GM19193 (cell line): Measurements from ENCODE around the gene AGAP1.

Source experiments
- POLR2A ChIP-seq: IDR thresholded peaks from 4 replicates; pipeline ENCODE4 v1.6.1; 2011; ENCODE audit not compliant: insufficient read depth, insufficient read length; ENCODE audit errors: extremely low read depth

AGAP1 gene

DNA sequence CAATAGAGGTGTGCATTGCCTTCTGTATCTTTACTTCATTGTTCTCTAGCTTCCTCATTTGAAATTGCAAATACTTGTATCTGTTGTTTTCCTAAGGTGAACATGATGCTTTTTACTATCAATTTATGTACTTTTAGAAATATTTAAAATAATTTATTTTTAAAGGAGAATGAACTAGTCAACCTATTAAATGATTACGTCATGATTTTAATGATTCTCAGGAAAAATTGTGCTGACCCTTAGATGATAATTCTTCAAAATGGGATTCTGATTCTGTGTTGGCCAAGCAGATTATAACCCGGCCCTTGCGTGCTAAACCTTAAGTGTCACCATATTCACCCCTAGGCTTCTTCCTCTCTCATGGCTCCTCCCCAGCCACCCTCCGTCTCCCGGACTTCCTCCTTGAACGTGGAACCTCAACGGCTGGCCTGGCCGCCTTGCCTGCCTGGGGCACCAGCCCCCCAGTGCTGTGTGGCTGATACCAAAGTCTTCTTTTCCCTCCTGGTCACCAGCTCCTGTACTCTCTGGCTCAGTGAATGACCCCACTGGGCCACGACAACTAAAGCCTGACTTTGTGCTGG, 382.3 kb downstream of the AGAP1 start:
- no peak for TF ChIP-seq POLR2A

DNA sequence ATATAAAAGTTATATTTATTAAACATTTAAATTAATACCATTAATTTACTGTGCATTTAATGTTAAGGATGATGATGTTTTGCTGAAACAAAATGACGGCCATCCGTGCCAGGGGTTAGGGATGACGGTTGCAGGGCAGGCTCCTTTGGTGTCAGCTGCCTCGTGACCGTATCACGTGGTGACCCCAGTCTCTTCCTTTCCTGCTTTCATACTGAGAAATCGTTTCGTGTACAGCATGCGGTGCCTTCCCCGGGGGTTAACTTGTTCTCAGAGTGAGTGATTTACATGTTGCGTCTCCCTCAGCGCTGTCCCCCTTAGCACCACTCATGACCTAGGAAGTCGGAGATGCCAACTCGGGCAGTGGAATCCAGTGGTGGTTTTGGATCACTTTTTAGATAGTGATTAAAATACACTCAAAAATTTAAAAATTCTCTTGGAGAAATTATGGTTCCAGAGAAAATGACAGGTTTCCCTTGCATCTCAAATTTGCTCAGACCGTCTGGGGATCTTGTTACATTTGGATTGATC, 383.5 kb downstream of the AGAP1 start:
- TF ChIP-seq POLR2A: no peak

DNA sequence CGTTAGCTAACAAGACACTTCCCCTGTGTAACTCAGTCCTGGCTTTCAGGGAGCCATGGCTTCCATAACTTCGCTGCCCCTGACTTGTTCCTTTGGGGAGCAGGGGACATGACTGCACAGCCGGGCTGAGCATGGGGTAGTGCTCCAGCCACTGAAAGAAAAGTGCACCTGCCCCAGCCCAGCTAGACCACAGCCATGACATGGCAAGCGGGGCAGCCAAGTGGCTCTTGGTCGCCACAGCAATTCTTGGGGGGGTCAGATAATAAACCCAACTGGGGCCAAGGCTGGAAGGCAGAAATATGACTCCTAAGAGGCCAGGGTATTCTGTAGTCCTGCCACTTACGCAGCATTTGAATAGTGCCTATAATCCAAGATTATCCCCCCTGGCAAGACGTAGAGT, 385.3 kb downstream of the AGAP1 start:
- no peak for TF ChIP-seq POLR2A

DNA sequence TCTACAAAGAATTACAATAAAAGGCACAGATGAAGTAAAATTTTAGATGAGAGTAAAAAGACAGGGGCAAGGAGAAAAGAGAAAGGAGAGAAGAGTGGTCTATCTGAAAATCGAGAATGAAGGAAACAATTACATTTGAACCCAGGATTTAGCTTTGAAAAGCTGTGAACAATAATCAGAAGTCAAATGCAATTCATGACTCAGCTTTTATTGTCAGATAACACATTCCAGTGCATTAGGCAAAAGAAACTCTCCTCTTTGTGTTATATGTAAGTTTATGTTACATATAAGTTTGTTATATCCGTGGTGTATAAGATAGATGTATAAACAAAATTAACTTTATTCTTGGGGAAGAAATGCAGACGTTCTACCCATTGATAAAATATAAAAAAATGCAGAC, 389.8 kb downstream of the AGAP1 start:
- no peak for TF ChIP-seq POLR2A

DNA sequence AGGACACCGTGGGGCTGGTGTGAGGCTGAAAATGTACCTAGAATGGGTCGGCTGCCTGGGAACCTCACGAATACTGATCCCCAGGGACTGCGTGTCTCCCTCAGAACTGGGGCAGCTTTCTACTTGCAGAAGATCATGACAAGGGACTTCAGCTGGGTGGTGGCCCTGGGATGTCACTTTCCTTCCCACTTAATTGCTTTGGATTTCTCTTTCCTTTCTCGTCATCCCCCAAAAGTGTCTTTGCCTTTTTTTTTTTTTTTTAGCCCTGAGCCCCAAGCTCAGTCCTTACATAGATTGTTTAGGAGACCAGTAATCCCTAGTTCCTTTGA, 395.4 kb downstream of the AGAP1 start:
- no peak for TF ChIP-seq POLR2A

DNA sequence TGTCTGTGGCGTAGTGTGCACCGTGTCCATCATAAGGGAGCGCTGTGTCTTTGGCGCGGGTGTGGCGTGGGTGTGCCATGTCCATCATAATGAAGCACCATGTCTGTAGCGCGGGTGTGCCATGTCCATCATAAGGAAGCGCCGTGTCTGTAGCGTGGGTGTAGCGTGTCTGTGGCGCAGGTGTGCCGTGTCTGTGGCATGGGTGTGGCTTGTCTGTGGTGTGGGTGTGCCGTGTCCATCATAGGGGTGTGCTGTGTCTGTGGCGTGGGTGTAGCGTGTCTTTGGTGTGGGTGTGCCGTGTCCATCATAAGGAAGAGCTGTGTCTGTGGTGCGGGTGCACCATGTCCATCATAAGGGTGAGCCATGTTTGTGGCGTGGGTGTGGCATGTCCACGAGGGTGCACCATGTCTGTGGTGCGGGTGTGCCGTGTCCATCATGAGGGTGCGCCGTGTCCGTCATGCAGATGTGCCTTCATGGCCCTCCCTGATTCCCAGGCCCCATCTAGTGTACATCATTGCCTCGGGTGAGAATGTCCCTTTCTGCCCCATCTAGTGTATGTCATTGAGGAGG, 399.4 kb downstream of the AGAP1 start:
- TF ChIP-seq POLR2A: no peak

DNA sequence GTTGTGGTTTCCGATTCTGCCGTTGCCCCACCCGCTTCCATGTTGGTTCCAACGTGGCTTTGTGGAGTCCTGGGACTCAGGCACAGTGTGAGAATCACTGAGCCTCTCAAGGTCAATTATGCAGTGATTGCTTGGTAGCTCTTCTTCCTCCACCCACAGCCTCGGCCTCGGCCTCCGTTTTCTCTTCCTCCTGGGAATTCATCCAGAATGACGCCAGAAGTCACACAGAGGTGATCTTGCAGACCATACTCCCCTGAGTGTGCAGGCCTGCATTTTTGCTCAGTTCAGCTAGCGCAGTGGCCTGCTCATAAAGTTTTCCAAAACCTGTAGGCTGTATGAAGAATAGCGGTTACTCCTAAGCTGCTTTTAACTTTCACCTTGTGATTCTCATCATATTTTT, 401.0 kb downstream of the AGAP1 start:
- no peak for TF ChIP-seq POLR2A

DNA sequence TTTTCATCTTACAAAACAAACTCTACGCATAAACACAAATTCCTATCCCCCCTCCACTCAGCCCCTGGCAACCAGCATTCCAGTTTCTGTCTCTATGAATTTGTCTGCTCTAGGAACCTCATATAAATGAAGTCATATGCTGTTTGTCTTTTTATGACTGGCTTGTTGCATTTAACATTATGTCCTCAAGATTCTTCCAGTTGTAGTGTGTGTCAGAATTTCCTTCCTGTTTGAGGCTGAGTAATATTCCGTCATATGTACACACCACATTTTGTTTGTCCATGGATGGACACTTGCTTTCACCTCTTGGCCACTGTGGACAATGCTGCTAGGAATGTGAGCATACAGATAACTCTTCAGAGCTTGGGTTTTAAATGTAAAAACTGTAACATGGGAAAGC, 402.2 kb downstream of the AGAP1 start:
- no peak for TF ChIP-seq POLR2A

DNA sequence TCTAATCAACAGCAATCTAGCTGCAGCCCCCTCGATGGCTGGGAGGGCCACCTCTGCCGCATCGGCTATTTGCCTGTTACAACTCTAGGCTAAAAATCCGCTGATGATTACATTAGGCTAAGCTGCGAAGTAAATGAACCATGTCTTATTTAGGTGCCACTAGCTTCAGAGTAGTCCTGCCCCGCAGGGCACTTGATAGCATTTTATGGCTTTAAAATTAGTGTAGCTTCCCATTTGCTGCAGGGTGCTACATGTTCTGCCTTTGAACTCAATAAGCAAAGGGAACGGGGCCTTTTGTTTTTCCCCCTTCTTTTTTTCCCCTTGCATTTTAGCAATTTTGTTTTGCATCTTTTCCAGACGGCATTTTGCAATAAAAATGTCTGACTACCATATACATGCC, 404.1 kb downstream of the AGAP1 start:
- TF ChIP-seq POLR2A: no peak

DNA sequence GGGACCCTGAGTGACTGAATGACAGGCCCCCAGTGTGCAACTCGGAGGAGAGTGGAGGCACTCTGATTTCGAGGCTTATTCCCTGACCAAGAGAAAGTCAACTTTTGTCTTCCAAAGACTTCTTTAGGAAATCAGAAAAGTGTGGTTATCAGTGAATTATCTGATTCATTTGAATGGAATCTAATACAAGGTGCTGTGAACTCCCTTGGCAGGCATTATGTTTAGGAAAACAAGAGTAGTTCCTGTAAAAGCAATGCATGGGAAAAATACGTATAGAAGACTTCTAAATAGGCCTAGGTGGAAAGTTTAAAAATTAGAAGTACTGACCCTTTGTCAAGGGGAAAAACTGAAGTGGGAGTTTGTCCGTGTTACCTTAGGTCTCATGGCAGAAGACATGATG, 404.9 kb downstream of the AGAP1 start:
- no peak for TF ChIP-seq POLR2A

DNA sequence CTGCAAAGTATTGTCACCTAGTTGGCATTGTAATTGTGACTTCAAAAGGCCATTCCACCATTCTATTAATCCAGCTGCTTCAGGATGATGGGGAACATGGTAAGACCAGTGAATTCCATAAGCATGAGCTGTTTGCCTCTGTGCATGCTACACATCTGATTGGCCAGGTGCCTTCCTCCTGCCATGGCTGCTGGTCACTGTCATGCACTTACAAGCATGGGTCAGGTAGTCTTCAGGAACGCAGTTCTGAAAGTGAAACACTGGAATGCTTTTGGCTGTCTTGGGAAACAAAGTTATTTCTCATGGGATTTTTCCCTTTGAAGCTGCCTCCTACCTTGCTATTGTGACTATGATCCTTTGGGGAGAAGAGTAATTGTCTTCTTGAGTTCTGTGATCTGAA, 406.8 kb downstream of the AGAP1 start:
- no peak for TF ChIP-seq POLR2A

DNA sequence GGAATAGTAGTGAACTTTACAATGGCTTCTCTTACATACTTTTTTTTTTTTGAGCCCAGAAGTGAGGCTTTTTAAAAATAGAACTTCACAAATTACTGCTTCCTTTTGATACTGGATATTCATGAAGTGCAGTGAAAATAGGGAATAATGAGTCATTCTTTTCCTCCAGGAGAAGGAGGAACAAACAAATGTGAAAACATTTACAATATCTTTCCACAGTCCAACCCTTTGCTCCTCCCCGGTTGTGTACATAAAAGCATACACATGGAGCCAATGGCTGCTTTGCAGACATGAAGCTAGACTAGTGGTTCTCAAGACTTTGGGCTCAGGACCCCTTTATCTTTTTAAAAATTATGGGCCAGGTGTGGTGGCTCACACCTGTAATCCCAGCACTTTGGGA, 407.4 kb downstream of the AGAP1 start:
- TF ChIP-seq POLR2A: no peak

DNA sequence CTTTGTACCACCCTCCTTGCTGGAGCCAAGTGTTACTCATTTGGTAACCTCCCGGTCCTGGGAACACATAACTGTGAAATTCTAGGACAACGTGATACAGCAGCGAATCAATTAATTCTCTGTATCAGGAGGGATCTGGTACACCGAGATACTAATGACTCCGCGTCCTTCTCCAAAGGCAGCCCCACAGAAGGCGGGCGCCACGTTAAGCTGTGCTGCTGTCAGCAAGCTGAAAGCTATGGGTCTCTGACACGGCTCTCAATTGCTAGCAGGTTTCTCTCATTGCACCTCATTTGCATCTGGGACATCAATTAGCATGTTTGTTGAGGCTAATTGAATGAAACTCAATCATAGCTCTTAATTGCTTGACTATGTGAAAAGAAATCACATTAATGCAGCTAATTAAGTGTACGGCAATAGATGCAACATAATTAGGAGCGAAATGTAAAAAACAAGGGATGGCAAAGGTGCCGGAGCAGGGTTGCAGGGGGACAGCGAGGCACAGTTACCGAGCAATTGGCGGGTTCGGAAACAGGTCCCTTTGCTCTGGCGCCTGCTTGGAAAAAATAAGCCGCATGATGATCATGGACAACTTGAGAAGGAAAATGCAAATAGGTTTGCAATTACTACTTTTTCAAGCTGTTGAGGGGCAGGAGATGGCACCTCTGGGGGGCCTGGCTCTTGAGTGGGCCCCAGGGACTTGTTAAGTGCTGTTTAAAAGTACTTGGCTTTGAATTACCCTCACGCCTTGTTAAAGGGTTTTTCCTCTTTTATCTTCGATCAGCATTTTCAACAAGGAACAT, 410.1 kb downstream of the AGAP1 start:
- no peak for TF ChIP-seq POLR2A

DNA sequence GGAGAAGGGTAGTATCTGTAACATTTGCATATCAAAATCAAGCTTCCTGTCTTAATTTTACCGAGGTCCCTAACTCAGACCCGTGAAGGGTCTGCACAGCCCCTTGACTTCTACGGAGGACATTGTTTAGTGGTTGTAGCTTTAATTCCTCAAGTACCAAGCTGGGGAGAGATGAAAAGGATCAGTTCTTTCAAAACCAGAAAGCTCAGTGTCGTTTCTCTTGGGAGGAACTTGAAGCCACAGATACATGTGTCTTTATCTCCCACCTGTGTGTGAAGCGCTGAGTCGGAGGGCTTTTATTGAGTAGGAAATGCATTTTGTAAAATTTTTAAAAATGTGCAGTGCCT, 410.7 kb downstream of the AGAP1 start:
- no peak for TF ChIP-seq POLR2A

DNA sequence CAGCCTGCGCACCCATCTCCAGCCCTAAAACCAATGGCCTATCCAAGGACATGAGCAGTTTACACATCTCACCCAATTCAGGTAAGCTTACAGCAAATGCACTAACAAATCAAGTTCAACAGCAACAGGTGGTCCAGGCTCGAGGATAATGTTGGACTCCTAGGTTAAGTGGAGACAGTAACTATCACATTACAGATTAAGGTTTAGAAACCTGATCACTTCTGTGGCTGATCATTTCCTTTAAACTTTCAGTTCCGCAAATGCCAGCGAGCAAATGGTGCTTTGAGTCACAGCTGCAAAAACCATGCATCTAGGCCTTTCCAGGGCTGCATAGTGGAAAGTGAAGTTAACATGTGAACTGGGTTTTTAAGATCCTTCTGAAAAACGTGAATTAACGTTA, 415.0 kb downstream of the AGAP1 start:
- no peak for TF ChIP-seq POLR2A

DNA sequence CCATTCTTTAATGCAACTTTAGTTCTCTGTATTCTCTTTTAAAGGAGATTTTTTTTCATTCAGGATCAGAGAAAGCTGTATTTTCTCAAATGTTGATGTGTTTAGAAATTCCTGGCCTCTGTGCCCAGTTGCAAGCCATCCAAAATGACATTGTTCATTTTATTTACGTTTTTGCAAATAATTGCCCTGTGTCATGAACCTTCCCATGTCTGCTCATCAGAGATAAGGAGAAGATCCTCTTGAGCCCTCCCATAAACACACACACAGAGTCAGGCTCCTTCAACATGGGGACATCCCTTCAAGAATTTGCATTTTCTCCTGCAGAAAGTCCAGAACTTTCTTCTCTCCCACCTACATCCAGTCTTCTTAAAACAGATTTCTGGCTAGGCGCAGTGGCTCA, 415.5 kb downstream of the AGAP1 start:
- TF ChIP-seq POLR2A: no peak
